Measurements from ENCODE around the gene OLA1.

GRCh38 chr2:174183076-174183475 lies 65.3 kb downstream of the OLA1 start:
- TF ChIP-seq YY1 (IDR thresholded peaks at IDR 0.05; ENCODE audit: insufficient read depth, insufficient read length) (no peak), ZNF274 (IDR thresholded peaks at IDR 0.05; ENCODE audit: low read depth, low read length) (no peak)
